ENCODE results near the gene NCS1. TPM values are rescaled to one million over a fixed set of nuclear protein-coding genes. Genes with fewer than 3 reads are reported as not detected.

Gene NCS1
- polyA plus RNA-seq, 3 donors: not detected

- Histone ChIP-seq H2AFZ (ENCODE audit: insufficient read depth, low read depth, low read length, poor library complexity, severe bottlenecking) (no peak overlapping the region), H3K4me1 (ENCODE audit: control insufficient read depth in 1 of 2, insufficient read depth in 2 of 2, low read length in 2 of 2) (no peaks in the 10 kb centered on the region), H3K4me2 (replicated peaks; ENCODE audit: extremely low read depth, low read length, poor library complexity, severe bottlenecking) (no peak overlapping the region), H3K27me3 (ENCODE audit: control insufficient read depth in 2 of 2, insufficient read depth in 2 of 2, low read length in 2 of 2) (no peaks in the 10 kb centered on the region), H3K36me3 (replicated peaks in 1 of 2; ENCODE audit: control insufficient read depth in 1 of 2, insufficient read depth in 2 of 2, low read length in 2 of 2) (no peaks in the 10 kb centered on the region), H3K9ac (ENCODE audit: insufficient read depth, low read length, poor library complexity, severe bottlenecking) (no peak overlapping the region), H3K79me2 (ENCODE audit: insufficient read depth, low read length) (no peaks in the 10 kb centered on the region), H3K4me3 (replicated peaks in 1 of 3; ENCODE audit: low read depth in 2 of 3, low read length in 3 of 3) (no peak overlapping the region), H4K20me1 (ENCODE audit: insufficient read depth, low read length) (no peaks in the 10 kb centered on the region), H3K9me3 (replicated peaks in 1 of 2; ENCODE audit: control insufficient read depth in 1 of 2, insufficient read depth in 1 of 2, low read length in 2 of 2) (no peaks in the 10 kb centered on the region), H3K27ac (ENCODE audit: low read depth in 1 of 2, low read length in 2 of 2) (no peak overlapping the region)
- Mint-ChIP-seq H3K36me3 (no peaks in the 10 kb centered on the region), H3K27ac (no peak overlapping the region), H3K4me3 (no peak overlapping the region), H3K27me3 (ENCODE audit: low read depth in 3 of 3) (peaks cover 3 to 9% (median 6%) of the 10 kb centered on the region in 3 donors), H3K9me3 (no peaks in the 10 kb centered on the region), H3K4me1 (no peaks in the 10 kb centered on the region)
- no peak for TF ChIP-seq CTCF (IDR thresholded peaks at IDR 0.05)
- DNase-seq: no peak
- 92% methylated on average over 20 of the region's 26 CpGs for WGBS (ENCODE audit: insufficient coverage)
- intact Hi-C loops (cut with micrococcal nuclease): no loop called here
Measured at GRCh38 chr9:130191068-130191748, 19.0 kb downstream of the NCS1 start.

GRCh38 chr9:130191749-130192120 is 19.5 kb downstream of the NCS1 start:
- H3K79me2 ChIP-seq (ENCODE audit: insufficient read depth, low read length): no peaks in the 10 kb centered on the region
- H3K4me2 ChIP-seq (replicated peaks; ENCODE audit: extremely low read depth, low read length, poor library complexity, severe bottlenecking): no peak overlapping the region
- H3K4me1 ChIP-seq (ENCODE audit: control insufficient read depth in 1 of 2, insufficient read depth in 2 of 2, low read length in 2 of 2): no peaks in the 10 kb centered on the region
- no peaks in the 10 kb centered on the region for H3K36me3 ChIP-seq (replicated peaks in 1 of 2; ENCODE audit: control insufficient read depth in 1 of 2, insufficient read depth in 2 of 2, low read length in 2 of 2)
- Mint-ChIP-seq H3K4me1 (no peaks in the 10 kb centered on the region), H3K4me3 (no peak overlapping the region), H3K36me3 (no peaks in the 10 kb centered on the region), H3K27ac (peak overlapping the region in 1 of 7 donors; percentile 18), H3K27me3 (ENCODE audit: low read depth in 3 of 3) (peaks cover 3 to 9% (median 6%) of the 10 kb centered on the region in 3 donors), H3K9me3 (no peaks in the 10 kb centered on the region)
- H4K20me1 ChIP-seq (ENCODE audit: insufficient read depth, low read length): no peaks in the 10 kb centered on the region
- intact Hi-C loops (cut with micrococcal nuclease): no loop called here
- no peak overlapping the region for H2AFZ ChIP-seq (ENCODE audit: insufficient read depth, low read depth, low read length, poor library complexity, severe bottlenecking)
- no peak overlapping the region for H3K4me3 ChIP-seq (replicated peaks in 1 of 3; ENCODE audit: low read depth in 2 of 3, low read length in 3 of 3)
- H3K9me3 ChIP-seq (replicated peaks in 1 of 2; ENCODE audit: control insufficient read depth in 1 of 2, insufficient read depth in 1 of 2, low read length in 2 of 2): no peaks in the 10 kb centered on the region
- H3K27ac ChIP-seq (ENCODE audit: low read depth in 1 of 2, low read length in 2 of 2): no peak overlapping the region
- WGBS (ENCODE audit: insufficient coverage): 93% methylated on average over 14 of the region's 14 CpGs
- no peak for TF ChIP-seq CTCF (IDR thresholded peaks at IDR 0.05)
- H3K27me3 ChIP-seq (ENCODE audit: control insufficient read depth in 2 of 2, insufficient read depth in 2 of 2, low read length in 2 of 2): no peaks in the 10 kb centered on the region
- no peak overlapping the region for H3K9ac ChIP-seq (ENCODE audit: insufficient read depth, low read length, poor library complexity, severe bottlenecking)
- no peak for DNase-seq
